ENCODE data around the gene STKLD1. TPM values are rescaled to one million over a fixed set of nuclear protein-coding genes. Genes with fewer than 3 reads are reported as not detected.
"Not testable (repeated sequence)": the region's sequence is repeated elsewhere in the genome, so short reads cannot be mapped to it uniquely, and the experiment has no call there.

STKLD1 gene
- total RNA-seq, 1 donor from 2014 or later: 0.64 TPM

DNA sequence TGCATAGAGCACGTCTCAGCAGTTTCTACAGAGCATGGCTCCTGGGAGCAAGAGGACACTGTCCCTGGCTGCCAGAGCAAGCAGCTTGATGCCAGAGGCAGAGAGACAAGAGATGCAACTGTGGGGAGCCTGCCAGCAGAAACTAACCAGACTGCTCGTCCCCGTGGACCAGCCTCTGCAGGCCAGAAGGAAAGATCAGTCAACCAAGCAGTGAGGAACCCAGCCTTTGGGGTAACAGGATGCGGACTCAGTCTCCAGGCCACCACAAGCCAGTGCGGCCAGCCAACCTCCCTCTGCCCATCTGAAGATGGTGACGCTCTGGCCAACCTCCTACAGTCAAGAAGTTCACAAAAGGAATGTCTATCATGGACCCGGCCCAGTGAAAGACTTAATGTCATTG lies 4.0 kb upstream of the STKLD1 start:
- TF ChIP-seq, protein P1, sequence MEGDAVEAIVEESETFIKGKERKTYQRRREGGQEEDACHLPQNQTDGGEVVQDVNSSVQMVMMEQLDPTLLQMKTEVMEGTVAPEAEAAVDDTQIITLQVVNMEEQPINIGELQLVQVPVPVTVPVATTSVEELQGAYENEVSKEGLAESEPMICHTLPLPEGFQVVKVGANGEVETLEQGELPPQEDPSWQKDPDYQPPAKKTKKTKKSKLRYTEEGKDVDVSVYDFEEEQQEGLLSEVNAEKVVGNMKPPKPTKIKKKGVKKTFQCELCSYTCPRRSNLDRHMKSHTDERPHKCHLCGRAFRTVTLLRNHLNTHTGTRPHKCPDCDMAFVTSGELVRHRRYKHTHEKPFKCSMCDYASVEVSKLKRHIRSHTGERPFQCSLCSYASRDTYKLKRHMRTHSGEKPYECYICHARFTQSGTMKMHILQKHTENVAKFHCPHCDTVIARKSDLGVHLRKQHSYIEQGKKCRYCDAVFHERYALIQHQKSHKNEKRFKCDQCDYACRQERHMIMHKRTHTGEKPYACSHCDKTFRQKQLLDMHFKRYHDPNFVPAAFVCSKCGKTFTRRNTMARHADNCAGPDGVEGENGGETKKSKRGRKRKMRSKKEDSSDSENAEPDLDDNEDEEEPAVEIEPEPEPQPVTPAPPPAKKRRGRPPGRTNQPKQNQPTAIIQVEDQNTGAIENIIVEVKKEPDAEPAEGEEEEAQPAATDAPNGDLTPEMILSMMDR (IDR thresholded peaks at IDR 0.05; ENCODE audit: unreplicated experiment): no peak
- Mint-ChIP-seq H3K9me3 (ENCODE audit: unreplicated experiment) (no peaks in the 10 kb centered on the region), H3K4me1 (ENCODE audit: unreplicated experiment) (peaks cover 8% of the 10 kb centered on the region), H3K27me3 (ENCODE audit: unreplicated experiment) (peaks cover 14% of the 10 kb centered on the region), H3K4me3 (ENCODE audit: unreplicated experiment) (peak overlapping the region; percentile 23), H3K36me3 (ENCODE audit: low read depth, unreplicated experiment) (peaks cover 19% of the 10 kb centered on the region), H3K27ac (ENCODE audit: unreplicated experiment) (no peak overlapping the region)
- no peak for DNase-seq (ENCODE audit: low spot score)

DNA sequence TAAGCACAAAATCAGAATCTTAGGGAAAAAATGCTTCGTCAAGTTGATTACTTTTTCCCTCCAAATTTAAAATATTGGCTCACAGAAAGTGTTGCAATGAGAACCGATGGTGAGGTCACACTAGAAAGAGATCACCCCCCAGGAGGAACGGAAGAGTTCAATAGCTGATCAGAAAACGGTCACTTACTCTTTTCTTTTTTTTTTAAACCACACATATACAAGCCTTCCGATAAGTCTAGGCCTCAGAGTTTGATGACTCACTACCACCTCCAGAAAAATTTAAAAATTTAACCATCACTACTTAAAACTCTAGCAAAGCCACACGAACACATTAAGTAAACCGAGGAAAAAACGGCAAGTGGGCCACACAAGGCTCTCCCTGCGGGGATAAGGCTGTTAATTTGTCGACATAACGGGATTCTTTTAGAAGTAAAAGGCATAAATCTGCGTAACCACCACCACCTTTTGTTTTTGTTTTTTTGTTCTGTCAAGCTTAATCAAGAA lies 1.5 kb upstream of the STKLD1 start:
- Mint-ChIP-seq H3K4me1 (ENCODE audit: unreplicated experiment) (peaks cover 13% of the 10 kb centered on the region), H3K27ac (ENCODE audit: unreplicated experiment) (peak overlapping the region; percentile 97), H3K9me3 (ENCODE audit: unreplicated experiment) (no peaks in the 10 kb centered on the region), H3K36me3 (ENCODE audit: low read depth, unreplicated experiment) (peaks cover 12% of the 10 kb centered on the region), H3K4me3 (ENCODE audit: unreplicated experiment) (peak overlapping the region; percentile 99), H3K27me3 (ENCODE audit: unreplicated experiment) (peaks cover 14% of the 10 kb centered on the region)
- DNase-seq (ENCODE audit: low spot score): no peak
- TF ChIP-seq, protein P1 (IDR thresholded peaks at IDR 0.05; ENCODE audit: unreplicated experiment): no peak

DNA sequence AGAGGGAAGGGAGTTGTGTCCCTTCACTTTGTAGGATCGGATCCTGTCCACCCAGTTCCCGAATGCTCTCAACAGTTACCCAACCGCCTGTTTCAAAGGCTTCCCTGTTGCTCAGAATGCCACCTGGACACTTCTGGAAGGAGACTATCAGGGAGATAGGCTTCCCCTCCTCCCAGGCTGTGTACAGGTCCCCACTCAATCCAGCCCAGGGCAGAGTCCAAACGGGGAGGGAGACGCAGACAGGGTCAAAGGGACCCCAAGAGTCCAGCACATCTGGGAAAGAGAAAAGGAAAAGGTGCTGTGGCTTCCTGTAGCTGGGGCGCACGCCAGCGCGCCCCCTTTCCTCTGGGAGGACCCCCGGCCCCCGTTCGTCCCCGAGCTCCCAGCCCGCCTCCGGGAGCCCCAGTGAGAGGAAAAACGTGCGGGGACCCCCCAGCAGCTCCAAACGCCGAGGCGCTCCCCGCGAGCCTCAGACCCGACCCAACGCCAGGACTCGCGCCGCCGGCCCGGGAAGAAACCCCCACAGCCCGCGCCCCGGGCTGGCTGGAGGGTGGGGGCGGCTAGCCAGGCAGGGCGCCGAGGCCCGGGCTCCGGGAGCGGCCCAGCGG lies 946 bp upstream of the STKLD1 start:
- TF ChIP-seq, protein P1 (IDR thresholded peaks at IDR 0.05; ENCODE audit: unreplicated experiment): no peak
- Mint-ChIP-seq H3K27me3 (ENCODE audit: unreplicated experiment) (peaks cover 11% of the 10 kb centered on the region), H3K4me1 (ENCODE audit: unreplicated experiment) (peaks cover 13% of the 10 kb centered on the region), H3K9me3 (ENCODE audit: unreplicated experiment) (no peaks in the 10 kb centered on the region), H3K36me3 (ENCODE audit: low read depth, unreplicated experiment) (peaks cover 7% of the 10 kb centered on the region), H3K4me3 (ENCODE audit: unreplicated experiment) (peak overlapping the region; percentile 99), H3K27ac (ENCODE audit: unreplicated experiment) (peak overlapping the region; percentile 97)
- DNase-seq (ENCODE audit: low spot score): peak; percentile 36

DNA sequence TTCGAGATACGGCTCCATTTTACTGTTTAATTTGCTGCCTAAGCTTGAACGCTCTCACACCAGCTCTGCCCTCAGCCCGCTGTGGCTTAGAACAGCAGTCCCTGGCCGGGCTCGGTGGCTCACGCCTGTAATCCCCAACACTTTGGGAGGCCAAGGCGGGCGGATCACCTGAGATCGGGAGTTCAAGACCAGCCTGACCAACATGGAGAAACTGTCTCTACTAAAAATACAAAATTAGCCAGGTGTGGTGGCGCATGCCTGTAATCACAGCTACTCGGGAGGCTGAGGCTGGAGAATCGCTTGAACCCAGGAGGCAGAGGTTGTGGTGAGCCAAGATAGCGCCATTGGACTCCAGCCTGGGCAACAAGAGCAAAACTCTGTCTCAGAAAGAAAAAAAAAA lies 1.1 kb downstream of the STKLD1 start:
- Mint-ChIP-seq H3K27ac (ENCODE audit: unreplicated experiment) (peak overlapping the region; percentile 61), H3K4me3 (ENCODE audit: unreplicated experiment) (peak overlapping the region; percentile 85), H3K4me1 (ENCODE audit: unreplicated experiment) (peaks cover 13% of the 10 kb centered on the region)
- not testable (repeated sequence) for DNase-seq (ENCODE audit: low spot score); H3K27me3 Mint-ChIP-seq (ENCODE audit: unreplicated experiment); H3K9me3 Mint-ChIP-seq (ENCODE audit: unreplicated experiment); H3K36me3 Mint-ChIP-seq (ENCODE audit: low read depth, unreplicated experiment)

DNA sequence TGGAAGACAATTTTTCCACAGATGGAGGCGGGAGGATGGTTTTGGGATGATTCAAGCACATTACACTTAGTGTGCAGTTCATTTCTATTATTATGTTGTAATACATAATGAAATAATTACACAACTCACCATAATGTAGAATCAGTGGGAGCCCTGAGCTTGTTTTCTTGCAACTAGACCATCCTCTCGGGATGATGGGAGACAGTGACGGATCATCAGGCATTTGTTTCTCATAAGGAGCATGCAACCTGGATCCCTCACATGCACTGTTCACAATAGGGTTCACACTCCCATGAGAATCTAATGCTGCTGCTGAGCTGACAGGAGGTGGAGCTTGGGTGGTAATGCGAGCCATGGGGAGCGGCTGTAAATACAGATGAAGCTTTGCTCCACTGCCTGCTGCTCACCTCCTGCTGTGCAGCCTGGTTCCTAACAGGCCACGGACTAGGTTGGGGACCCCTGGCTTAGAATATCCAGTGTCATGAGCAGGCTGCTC lies 1.6 kb downstream of the STKLD1 start:
- no peak overlapping the region for H3K27ac Mint-ChIP-seq (ENCODE audit: unreplicated experiment)
- TF ChIP-seq, protein P1 (IDR thresholded peaks at IDR 0.05; ENCODE audit: unreplicated experiment): no peak

More for the DNA sequence above, 1.6 kb downstream of the STKLD1 start:
- DNase-seq (ENCODE audit: low spot score): no peak
- H3K27me3 Mint-ChIP-seq (ENCODE audit: unreplicated experiment): peaks cover 8% of the 10 kb centered on the region
- H3K4me3 Mint-ChIP-seq (ENCODE audit: unreplicated experiment): no peak overlapping the region
- no peaks in the 10 kb centered on the region for H3K36me3 Mint-ChIP-seq (ENCODE audit: low read depth, unreplicated experiment)
- peaks cover 13% of the 10 kb centered on the region for H3K4me1 Mint-ChIP-seq (ENCODE audit: unreplicated experiment)
- H3K9me3 Mint-ChIP-seq (ENCODE audit: unreplicated experiment): no peaks in the 10 kb centered on the region

Measured in endothelial cell (in vitro differentiated cells).